ENCODE measurements around the gene DOCK1.

GRCh38 chr10:127402596-127403409 is 497.6 kb downstream of the DOCK1 start:
- TF ChIP-seq, protein P1, sequence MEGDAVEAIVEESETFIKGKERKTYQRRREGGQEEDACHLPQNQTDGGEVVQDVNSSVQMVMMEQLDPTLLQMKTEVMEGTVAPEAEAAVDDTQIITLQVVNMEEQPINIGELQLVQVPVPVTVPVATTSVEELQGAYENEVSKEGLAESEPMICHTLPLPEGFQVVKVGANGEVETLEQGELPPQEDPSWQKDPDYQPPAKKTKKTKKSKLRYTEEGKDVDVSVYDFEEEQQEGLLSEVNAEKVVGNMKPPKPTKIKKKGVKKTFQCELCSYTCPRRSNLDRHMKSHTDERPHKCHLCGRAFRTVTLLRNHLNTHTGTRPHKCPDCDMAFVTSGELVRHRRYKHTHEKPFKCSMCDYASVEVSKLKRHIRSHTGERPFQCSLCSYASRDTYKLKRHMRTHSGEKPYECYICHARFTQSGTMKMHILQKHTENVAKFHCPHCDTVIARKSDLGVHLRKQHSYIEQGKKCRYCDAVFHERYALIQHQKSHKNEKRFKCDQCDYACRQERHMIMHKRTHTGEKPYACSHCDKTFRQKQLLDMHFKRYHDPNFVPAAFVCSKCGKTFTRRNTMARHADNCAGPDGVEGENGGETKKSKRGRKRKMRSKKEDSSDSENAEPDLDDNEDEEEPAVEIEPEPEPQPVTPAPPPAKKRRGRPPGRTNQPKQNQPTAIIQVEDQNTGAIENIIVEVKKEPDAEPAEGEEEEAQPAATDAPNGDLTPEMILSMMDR (IDR thresholded peaks at IDR 0.05), result no peak
- TF ChIP-seq POLR2A (IDR thresholded peaks at IDR 0.05), result no peak
